SH-SY5Y (cell line): ENCODE data around the gene DQX1.

Source experiments
- GATA2 ChIP-seq: IDR thresholded peaks from 2 replicates; pipeline ENCODE4 v1.6.1; 2011; ENCODE audit warnings: mild to moderate bottlenecking, low read depth, low read length
- GATA3 ChIP-seq: IDR thresholded peaks from 2 replicates; pipeline ENCODE4 v1.6.1; 2011; ENCODE audit warnings: low read depth, mild to moderate bottlenecking, low read length, moderate library complexity

The DQX1 gene

DNA sequence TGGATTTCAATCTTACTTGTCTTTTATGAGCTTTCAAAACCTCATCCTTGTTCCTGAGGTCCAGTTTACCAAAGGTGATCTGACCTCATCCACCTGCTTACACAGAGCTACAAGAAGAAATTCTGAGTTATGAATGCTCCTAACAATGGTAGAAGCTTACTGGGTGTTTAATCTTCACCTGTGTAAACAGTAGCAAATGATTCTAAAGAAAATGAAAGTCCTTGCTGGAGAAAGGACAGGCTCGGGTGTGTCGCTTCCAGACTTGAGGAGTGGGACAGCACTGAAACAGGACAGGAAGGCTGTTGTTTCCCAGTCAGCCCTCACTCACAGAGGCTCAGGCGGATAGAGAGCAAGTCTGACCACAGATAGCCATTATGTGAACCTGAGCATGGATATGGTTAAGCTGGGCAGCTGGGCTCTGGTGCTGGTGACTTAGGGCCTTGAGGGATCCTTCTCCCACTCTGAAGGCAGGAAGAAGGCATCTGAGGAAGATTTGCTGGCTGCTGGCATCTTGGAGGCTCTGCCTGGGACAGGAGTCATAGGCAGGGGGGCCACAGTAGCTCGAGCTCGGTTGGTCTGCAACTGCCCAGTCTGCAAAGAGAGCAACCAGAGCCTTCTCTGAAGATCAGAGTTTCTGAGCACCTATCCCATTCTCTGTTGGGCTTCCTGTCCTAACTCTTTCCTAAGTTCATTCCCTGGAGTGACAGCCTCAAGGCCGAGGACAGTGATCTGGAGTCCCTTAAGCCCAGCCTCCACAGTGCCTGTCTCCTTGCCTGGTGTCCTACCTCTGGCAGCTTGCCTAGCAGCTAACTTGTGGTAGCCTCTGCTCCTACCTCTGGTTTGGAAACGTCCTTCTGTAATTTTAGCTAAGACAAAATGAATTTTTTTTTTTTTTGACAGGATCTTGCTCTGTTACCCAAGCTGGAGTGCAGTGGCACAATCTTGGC is 32.5 kb upstream of the DQX1 start:
- no peak for TF ChIP-seq GATA3
- no peak for TF ChIP-seq GATA2

GRCh38 chr2:74556831-74557370 is 30.9 kb upstream of the DQX1 start:
- TF ChIP-seq GATA2: no peak
- no peak for TF ChIP-seq GATA3

DNA sequence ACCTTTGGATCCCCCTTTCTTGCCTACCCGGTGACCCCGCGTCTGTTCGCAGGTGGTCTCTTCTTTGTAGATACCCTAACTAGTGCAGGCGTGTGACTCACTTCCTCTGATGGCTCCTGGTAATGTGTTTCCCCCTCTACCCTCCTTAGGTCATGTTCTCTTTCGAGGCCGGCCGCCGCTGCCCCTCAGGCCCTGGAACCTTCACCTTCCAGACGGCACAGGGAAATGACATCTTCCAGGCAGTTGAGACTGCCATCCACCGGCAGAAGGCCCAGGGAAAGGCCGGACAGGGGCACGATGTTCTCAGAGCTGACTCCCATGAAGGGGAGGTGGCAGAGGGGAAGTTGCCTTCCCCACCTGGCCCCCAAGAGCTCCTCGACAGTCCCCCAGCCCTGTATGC is 30.1 kb upstream of the DQX1 start:
- TF ChIP-seq GATA2: no peak
- TF ChIP-seq GATA3: no peak

DNA sequence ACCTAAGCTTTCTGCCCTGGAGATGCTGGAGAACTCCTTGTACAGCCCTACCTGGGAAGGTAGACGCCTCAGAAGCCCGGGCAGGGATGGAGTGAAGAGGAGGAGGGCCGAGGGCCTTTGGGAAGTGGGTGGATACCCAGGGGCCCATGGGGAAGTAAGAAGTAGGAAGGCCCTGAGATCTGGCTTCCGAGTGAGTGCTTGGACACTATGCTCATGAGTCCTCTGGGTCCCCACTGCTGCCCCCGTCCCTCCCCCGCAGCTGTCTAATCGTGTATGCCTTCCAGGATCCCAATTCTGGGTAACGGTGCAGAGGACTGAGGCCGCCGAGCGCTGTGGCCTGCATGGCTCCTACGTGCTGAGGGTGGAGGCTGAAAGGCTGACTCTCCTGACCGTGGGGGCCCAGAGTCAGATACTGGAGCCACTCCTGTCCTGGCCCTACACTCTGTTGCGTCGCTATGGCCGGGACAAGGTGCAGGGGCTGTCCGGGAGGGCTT is 29.6 kb upstream of the DQX1 start:
- TF ChIP-seq GATA2 (no peak), GATA3 (no peak)

DNA sequence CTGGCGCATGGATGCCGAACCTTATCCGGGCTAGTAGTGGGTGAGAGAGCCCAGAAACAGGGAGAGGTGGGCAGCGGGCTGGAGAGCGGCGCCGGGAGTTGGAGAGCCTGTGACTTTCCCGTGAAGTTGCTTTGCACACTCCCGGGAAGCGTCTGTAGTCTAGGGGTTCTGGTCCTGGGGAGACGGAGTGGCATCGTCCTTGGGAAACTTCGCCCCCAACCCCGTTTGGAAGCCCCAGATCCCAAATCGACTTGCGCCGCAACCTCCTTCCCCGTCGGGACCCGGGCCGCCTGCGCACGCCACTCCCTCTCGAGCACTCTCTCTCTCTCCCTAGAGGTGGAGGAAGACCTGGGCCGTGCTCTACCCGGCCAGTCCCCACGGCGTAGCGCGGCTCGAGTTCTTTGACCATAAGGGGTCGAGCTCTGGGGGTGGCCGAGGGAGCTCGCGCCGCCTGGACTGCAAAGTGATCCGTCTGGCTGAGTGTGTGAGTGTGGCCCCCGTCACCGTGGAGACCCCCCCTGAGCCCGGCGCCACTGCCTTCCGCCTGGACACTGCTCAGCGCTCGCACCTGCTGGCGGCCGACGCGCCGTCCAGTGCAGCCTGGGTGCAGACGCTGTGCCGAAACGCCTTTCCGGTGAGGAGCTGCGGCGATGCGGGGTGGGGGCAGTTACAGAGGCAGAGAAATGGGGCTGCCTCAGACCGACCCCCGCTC is 28.9 kb upstream of the DQX1 start:
- TF ChIP-seq GATA3 (no peak), GATA2 (no peak)

GRCh38 chr2:74553892-74554819 is 28.1 kb upstream of the DQX1 start, which contains the start of the genes DOK1 and LOXL3:
TSS of gene DOK1 (plus strand) at chr2:74554720. CDS start at chr2:74554755, 35 bp downstream.
TSS of gene LOXL3 (minus strand) at chr2:74553942. CDS start at chr2:74552634, 1,308 bp downstream.
- TF ChIP-seq GATA2 (no peak), GATA3 (no peak)

DNA sequence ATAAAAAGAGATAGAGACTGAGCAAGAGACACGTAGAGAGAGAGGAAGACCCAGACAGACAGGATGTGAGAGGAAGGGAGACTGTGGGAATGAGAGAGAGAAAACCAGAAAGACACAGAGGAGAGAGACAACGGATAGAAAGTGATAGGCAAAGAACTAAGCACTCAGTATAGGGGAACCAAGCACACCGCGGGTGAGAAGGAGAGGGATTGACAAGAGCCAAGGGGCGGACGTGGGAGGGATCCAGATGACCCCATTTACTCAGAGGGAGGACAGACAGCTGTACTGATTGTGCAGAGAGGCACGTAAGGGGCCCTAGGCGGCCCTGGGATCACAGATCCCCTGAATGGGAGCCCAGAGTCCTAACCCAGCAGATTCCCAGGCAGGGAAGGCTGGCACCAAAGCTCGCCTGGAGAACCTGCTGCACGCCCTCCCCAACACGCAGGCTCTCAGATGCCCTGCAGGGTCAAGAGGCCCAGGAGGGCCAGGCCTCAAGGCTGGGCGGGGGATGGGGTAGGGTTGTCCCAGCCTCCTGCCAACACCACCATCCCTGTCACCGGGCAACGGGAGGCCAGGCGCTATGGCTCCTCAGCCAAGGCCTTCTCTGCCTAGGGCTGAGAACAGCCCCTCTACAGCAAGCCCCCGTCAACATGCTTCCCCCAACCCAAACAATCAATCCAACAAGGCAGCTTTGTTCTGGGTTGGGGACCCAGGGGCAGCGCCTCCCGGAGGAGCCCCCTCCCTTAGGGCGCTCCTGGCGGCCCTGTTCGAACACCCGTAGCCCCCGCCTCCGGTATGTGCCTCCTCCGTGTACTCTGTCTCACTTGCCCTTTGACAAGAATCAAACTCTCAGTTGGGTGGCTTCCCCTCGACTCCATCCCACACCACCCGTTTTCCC is 27.1 kb upstream of the DQX1 start:
- no peak for TF ChIP-seq GATA2
- no peak for TF ChIP-seq GATA3

DNA sequence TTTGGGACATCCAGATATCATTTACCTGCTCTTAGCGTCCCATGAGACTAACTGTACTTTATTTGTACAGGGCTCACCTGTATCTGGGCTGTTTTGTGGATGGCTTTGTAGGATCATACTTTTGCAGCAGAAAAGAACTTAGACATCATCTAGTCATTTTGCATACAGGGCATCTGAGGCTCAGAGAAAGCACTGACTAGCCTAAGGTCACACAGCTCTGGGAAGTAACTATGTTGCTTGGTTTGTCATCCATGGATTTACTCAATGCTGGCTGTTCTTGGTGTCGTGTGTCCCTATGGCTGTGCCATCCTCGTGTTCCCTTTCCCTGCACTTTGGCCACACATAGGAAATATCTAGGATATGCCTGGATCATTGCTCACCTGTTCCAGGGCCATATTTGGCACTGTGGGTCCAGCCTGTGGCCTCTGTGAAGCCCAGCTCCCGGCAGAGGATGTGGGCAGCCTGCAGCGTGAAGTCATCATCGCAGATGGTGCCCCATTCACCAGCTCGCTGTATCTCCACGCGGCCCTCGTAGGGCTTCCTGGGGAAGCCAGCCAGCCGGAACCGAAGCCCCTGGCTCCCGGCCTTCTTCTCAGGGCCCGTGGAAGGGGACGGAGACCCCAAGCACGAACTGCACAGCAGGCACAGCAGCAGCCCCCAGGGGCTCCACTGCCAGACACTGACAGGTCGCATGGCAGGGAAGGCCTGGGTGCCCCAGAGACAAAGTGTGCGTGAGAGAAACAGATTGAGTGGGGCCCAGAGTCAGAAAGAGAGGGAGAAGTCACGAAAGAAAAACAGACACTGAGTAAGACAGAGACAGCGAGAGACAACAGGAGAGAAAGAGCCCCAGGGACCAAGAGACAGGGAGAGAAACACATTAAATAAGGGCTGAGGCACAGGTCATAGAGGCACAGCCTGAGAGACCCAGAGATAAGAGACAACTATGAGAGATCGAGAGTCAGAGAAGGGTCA is 26.2 kb upstream of the DQX1 start:
- no peak for TF ChIP-seq GATA2
- no peak for TF ChIP-seq GATA3

GRCh38 chr2:74551530-74551929 is 25.5 kb upstream of the DQX1 start:
- TF ChIP-seq GATA2 (no peak), GATA3 (no peak)

DNA sequence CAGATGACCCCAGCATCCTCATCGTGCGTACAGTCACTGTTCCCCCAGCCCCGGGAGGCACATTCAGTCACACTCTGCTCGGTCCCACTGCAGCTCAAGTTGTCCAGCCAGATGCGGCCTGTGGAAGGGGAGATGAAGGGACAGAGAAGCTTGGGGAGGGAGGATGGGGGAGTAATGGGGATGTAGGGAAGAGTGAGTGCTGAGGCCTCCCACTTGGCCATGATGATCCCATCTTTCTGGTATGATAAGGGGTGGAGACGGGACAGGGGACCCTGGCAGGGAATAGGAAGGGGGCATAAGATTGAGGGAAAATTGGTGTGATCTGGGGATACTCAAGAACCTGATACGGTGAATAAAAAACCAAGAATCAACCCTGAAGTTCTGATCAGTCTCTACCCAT is 24.2 kb upstream of the DQX1 start:
- TF ChIP-seq GATA2 (no peak), GATA3 (no peak)
